Urothelium cell line (cell line): Measurements from ENCODE around the gene ZSWIM6.
A peak's percentile ranks its signal among the peaks of the same experiment; 100 is the strongest.

Experiments
- DNase-seq: peaks from one replicate; pipeline ENCODE4 v3.0.0; 2011; ENCODE audit warnings: low spot score, mixed read lengths
- FAIRE-seq: peaks from 2 replicates; lab custom pipeline; 2011; peaks lifted over from hg19 to GRCh38; lab: Jason Lieb, UNC

Gene ZSWIM6

GRCh38 chr5:61431923-61432620 is 100.0 kb downstream of the ZSWIM6 start:
- no peak for FAIRE-seq
- DNase-seq = no peak

GRCh38 chr5:61435368-61435767 is 103.3 kb downstream of the ZSWIM6 start:
- FAIRE-seq = no peak
- no peak for DNase-seq

DNA sequence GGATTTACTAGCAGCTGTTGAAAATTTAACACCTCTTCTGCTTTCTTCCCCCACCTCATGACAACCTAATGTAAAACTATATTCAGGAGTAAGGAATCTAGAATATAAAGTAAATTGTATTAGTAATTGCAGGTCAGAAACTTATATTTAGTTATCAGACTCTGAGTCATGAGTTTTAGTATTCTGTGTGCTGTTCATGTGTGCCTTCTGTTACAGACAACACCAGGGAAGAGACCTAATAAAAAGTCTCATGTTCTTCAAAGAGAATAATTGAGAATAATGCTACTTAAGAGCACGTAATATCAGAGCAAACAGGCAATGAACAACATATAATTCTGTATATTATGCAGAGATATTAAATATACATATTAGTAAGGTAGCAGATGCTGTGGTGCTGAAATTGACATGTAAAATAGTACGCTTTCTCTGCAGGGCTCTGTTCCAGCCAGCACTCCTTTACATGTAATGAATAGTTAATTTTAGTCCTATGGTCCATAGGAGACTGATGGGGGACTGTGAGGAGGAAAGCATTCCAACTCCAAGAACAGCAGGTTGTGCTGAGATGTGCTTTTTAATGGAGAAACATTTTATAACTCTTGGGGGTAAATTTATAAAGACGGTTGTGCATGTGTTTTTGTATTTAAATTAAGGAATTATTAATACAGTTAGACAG is 106.4 kb downstream of the ZSWIM6 start:
- no peak for DNase-seq

GRCh38 chr5:61440086-61440485 is 108.0 kb downstream of the ZSWIM6 start:
- DNase-seq (no peak), FAIRE-seq (no peak)

More for the DNA sequence above, 106.4 kb downstream of the ZSWIM6 start:
- FAIRE-seq = no peak

DNA sequence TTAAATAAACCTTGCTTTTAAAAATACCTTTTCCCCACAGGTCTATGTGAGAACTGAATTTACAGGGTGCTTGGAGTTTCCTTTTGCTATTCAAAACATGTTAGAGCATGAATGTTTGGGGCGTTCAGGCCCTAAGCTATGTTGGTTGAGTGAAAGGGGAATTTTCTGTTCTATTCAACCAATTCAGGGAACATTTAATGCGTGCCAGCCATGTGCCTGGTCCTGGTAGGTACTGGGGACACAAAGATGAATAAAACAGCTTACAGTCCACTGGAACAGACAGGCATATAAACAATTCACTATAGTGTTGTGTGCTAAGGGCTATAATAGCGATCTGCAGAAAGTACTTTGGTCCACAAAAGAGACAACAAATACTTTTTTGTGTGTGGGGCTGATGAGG is 108.5 kb downstream of the ZSWIM6 start:
- FAIRE-seq (no peak), DNase-seq (no peak)

DNA sequence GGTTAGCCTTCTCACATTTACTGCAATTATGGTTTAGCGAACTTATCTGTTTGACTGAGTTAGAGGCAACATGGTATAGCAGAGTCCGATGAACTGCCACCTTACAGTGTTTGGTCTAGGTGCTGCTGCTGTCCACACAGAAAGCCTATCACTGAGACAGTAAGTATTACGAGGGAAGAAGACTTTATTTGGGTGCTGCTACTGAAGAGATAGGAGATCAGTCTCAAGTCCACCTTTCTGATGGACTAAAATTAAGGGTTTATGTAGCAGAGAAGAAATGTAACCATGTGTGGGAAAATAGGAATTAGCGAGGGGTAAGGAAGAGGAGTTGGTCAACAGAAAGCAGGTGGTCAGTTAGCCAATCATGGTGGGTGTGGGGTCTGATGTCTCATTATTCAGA is 109.7 kb downstream of the ZSWIM6 start:
- FAIRE-seq (peak; percentile 52), DNase-seq (no peak)

DNA sequence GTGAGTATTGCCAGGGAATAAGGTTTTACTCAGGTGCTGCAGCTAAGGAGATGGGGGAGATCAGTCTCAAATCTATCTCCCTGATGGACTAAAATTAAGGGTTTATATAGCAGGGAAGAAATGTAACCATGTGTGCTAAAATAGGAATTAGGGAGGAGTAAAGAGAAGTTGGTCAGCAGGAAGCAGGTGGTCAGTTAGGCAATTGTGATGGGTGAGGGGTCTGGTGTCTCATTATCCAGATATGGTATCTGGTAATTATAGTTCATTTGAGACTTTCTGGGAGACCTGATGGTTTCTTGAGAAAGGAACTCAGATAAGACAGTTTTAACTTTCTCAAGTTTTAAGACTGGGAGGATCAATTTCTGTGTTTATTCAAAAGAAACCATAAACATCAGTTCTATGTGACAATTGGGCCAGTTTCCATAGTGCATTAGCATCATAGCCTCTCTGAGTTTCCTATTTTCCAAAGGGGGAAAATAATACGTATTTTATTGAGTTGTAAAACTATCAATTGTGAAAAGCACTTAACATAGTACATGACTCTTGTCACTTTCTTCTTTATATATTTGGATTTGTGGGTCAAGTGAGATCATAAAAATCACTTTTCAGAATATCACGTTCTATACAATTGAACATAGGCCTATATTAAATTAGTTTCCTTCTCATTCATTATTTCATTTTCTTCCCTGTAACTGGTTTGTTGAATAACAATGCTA is 115.9 kb downstream of the ZSWIM6 start:
- DNase-seq (no peak), FAIRE-seq (no peak)

DNA sequence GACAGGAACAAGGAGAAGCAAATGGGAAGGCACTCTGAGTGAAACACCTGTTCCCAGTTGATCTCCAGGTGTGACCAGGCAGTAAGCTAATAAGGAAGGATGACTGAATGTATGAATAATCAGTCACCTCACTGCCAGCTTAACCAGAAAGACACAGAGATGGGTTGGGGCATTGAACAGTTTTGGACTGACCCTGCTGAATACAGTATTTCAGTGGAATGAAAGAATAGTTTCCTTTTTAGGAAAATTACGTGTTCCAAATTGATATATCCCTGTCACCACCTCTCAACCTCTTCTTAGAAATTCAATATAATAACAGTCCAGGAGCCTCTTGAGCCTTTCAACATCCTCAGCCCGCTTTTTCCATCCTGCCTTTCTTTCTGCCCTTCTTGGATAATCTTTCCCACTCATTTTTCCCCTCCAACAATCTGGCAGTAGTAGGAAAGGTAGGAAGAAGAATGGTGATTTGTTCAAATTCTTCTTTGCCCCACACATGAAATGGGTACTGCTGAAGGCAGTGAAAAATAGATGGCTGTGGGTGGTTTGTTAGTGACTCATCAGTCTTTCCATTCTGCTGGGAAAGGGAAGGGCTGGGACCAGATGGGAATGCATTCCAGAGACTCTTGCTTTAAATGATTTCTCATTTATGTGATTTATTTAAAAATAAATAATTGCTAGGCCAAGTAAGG is 117.9 kb downstream of the ZSWIM6 start:
- peak; percentile 75 for DNase-seq
- FAIRE-seq = peak; percentile 56

- peak; percentile 23 for FAIRE-seq
These were observed 118.6 kb downstream of the ZSWIM6 start for GRCh38 chr5:61450493-61451279.

GRCh38 chr5:61455179-61456006 is 123.3 kb downstream of the ZSWIM6 start:
- no peak for FAIRE-seq
- no peak for DNase-seq

More at GRCh38 chr5:61450493-61451279, 118.6 kb downstream of the ZSWIM6 start:
- DNase-seq = peak; percentile 47

DNA sequence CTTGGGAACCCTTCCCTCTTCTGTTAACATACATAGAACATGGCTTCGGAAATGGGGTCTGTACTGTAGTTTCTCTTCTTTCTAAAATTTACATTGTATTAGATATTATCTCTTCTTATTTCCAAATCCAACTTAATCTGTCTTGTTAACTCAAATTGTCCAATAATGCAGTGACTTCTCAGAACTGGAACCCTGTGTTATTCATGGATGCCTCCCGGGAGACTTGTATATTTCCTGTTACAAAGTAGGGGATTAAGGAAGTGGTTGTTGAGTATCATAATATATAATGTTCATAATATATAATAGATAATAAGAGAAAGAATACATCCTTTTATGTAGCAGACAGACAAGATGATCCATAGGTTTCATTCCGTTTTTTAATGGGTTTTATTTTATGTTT is 128.4 kb downstream of the ZSWIM6 start:
- FAIRE-seq = no peak
- no peak for DNase-seq

DNA sequence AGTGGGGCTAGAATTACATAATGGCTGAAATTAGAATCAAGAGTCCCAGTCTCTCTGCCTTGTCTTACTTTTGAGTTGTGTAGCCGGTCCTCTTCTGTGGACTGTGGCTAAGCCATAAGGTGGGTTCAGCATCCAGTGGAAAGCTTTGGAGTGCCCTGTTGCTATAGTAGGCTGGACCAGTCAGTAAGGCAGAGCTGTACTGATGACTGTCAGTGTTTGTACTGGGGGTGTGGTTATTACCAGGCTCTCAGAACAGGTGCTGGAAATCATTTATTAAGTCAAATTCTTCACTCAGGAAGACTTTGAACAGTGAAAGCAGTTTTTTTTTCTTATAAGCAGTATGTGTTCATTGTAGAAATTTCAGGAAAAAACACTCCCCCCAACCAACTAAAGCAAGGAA is 129.4 kb downstream of the ZSWIM6 start:
- FAIRE-seq = no peak
- DNase-seq = no peak

DNA sequence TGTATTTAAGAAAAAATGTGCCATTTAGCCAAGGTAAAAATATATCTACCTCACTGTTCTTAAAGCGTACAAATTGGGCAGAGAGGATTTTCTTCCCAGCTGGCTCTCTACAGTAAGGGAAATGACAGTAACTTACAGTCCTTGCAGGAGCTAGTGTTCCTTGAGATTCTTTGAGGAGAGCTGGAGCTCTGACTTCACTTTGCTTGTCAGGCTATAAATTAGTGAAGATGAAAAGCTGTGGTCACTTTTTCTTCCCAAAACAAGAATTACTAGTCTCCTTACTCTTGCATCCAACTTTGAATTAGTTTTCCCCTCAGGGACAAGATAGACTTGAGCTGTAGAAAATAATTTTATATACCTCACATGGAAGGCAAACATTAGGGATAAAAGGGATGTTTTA is 129.9 kb downstream of the ZSWIM6 start:
- FAIRE-seq (no peak), DNase-seq (no peak)

- FAIRE-seq = no peak
- DNase-seq = no peak
These were observed 131.5 kb downstream of the ZSWIM6 start for GRCh38 chr5:61463596-61463995.

DNA sequence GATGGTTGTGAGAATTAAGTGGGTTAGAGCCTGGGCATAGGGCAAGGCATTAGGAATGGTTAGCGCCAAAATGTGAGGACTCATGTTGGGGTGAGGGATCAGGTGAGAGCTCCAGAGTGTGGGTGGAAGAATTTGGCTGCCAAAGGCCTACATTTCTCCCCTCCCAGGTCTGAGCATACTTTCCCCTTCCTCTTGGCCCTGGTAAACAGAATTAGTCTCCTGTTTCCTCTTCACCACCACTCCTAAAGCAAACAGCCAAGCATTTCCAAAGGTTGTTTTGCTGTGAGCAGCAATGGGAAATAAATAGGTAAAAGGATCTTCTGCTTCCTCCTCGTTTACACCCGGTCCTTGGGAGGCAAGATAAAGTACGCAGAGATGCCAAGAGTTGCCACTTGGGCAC is 132.5 kb downstream of the ZSWIM6 start:
- DNase-seq (no peak), FAIRE-seq (peak; percentile 46)

- DNase-seq = no peak
- no peak for FAIRE-seq
These were observed 133.0 kb downstream of the ZSWIM6 start for GRCh38 chr5:61465066-61465465.

- no peak for DNase-seq
- no peak for FAIRE-seq
These were observed 133.4 kb downstream of the ZSWIM6 start for GRCh38 chr5:61465496-61465895.

GRCh38 chr5:61466017-61466416 is 134.0 kb downstream of the ZSWIM6 start:
- no peak for FAIRE-seq
- DNase-seq = no peak

DNA sequence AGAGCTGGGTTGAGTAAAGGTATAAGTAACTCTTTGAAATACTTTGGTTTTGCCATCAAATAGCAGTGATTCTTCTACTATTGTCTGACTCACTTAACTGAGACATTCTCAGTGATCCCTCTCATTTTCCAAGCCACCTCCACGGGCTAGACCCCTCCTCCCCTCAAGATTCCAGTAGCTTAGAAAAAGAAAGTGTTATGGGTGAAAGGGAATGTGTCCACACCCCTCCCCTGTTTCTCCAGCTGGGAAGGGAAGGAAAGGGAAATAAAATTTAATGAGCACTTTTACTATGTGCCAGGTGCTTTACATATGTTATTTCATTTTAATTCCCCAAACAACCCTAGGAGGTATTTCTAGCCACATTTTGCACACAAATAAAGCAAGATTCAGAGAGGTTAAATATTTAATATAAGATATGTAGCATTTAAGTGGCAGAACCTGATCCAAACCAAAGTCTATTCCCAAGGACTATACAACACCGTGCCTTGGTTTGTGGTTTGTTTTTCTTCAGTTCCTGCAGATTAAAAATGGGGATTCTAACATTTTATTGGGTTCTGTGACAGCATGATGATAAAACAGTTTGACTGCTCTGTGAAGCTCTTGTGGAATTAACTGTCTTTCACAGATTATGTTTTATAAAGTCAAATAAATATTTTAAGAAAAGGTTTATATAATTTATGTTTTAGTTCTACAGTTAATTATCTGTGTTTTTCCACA is 135.9 kb downstream of the ZSWIM6 start:
- DNase-seq = peak; percentile 23

More for the DNA sequence above, 135.9 kb downstream of the ZSWIM6 start:
- FAIRE-seq = no peak
